GM19324 (cell line): ENCODE data around the gene LTA4H.
"Not testable (repeated sequence)": the region's sequence is repeated elsewhere in the genome, so short reads cannot be mapped to it uniquely, and the experiment has no call there.

ENCODE experiments used
- ATAC-seq: cut with Tn5 transposase; IDR thresholded peaks from one replicate; pipeline ENCODE4 v1.9.1; 2021; ENCODE audit warnings: mild to moderate bottlenecking, moderate library complexity; ENCODE audit not compliant: unreplicated experiment, low FRiP score

LTA4H gene

DNA sequence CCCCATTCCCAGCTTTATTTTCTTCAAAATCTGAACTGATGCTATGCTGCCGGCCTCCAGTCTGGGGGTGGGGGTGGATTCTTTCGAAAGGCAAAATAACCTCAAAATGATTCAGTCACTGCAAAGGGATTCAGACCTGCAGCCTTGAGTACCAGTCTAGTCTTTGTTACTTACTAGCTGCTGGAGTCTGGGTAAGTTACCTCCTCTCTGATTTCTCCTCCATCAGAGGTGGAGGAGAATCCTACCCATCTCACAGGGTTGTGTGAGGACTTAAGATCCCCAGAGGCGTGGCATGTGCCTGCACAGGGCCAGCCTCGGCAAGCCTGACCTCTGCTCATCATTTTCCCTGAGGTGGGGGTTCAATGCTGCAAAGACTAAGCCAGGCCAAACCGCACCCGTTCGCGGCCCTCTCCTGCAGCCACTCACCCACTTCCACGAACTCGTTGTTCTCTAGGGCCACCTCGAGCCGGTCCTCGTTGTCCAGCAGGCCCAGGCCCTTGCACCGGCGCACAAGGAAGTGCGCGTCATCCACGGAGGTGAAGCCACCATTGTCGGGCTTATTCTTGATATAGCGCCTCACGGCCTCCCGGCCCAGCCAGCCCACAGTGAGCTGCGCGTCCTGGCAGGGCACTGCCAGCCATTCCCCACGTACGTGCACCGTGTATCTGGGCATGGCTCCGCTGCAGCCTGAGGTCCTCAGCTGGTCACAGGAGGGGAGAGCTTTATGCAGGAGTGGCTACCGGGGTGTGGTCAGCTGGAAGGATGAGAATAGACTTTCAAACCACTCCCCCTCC lies 40.0 kb downstream of the LTA4H start:
- ATAC-seq: no peak

DNA sequence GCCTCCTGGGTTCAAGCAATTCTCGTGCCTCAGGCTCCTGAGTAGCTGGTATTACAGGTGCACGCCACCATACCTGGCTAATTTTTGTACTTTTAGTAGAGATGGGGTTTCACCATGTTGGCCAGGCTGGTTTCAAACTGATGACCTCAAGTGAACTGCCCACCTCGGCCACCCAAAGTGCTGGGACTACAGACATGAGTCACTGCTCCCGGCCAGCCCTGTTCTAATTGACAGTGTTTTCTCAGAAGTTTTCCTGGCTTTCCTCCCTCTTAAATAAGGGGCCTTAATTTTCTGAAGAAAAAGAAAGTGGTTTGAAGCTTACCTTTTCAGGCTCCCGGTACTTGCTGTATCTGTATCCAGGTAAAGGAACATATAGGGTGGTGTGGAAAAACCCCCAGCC lies 40.9 kb downstream of the LTA4H start:
- ATAC-seq: no peak

DNA sequence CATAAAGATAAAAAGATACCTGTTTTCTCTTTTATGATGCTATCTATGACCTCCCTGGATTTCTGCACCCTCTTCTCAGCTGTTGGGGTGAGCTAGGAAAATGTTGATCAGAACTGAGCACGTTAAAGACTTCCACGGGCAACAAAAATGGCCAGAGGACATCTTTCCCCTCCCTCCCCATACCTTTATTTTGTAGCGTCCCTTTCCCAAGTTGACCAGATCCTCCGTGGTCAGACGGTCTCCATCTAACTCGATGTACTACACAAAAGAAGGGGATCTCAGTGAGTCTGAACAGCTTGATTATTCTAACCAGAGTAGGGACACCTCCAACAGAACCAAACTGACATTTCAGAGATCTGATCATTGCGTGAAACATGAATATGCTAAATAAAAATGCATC lies 41.5 kb downstream of the LTA4H start:
- no peak for ATAC-seq

DNA sequence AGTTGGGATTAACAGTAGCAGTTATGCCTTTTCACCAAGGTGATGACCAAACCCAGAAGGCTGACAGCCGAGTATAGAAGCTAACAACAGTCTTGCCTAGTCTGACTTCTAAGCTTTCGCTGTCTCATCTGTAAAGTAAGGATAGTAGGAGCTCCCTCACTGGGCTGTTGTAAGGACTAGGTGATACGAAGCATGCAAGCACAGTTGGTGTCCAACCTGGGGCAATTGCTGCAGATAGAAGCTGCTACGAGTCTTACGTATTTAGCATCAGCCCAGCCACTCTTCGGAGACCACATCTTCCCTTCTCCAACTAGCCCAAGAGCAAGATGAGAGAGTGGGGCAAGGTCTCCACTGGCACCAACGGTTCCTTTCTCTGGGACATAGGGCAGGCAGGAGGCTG lies 45.3 kb downstream of the LTA4H start:
- no peak for ATAC-seq

DNA sequence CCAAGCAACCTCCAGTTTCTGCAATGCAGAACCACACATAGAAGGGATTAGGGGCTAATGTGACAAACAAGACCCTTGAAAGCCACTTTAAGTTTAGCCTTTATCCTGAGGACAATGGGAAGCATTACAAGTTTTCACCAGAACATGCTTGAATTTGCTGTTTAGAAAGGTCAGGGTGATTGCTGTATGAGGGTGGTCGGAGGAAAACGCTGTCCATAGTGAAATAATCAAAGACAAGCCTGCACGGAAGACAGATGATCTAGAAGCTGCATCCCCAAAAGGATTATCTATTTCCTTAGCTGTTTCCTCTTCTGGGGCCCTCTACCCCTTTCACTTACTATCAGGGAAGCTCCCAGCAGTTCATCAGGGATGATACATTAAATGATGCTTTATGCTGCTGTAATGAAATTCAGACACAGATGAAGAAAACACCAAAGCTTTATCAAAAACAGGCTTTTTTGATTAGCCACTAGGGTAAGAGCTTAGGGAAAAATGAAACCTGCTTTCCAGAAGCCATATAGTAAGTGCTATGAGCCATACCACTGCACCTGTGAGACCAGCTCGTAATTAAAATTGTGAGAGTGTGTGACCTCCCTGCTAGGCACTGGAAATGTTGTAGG lies 45.8 kb downstream of the LTA4H start:
- no peak for ATAC-seq

DNA sequence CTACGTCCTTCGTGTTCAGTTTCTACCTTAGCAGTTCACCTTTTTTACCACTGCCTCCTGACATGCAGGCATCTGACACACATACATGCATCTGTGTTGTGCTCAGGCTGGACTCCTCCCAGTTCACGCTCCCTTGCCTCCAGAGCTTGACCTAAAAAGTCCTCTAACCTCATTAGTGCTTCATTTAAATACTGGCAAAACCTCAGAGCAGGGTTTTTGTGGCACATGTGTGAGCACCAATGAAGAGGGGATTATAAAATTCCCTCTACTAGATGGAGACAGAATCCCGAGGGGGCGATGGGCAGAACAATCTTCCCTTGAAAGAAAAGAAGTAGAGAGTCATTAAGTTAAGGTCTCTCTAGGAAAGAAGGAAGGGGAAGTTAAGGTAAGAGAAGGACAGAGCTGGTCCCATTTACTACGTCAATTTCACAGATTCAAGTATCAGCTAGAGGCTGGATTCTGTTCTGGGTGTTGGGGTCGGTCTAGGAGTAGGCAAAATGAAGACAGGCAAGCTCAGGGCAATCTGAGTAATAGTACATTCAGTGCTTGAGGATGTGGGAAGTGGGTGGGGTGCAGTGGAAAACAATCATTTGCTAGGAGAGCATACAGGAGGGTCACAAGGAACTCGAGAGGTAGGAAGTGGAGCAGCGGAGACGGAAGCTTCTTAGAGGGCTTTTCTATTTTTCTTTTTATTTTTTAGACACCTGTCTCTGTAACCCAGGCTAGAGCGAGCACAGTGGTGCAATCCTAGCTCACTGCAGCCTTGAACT lies 46.7 kb downstream of the LTA4H start:
- no peak for ATAC-seq

DNA sequence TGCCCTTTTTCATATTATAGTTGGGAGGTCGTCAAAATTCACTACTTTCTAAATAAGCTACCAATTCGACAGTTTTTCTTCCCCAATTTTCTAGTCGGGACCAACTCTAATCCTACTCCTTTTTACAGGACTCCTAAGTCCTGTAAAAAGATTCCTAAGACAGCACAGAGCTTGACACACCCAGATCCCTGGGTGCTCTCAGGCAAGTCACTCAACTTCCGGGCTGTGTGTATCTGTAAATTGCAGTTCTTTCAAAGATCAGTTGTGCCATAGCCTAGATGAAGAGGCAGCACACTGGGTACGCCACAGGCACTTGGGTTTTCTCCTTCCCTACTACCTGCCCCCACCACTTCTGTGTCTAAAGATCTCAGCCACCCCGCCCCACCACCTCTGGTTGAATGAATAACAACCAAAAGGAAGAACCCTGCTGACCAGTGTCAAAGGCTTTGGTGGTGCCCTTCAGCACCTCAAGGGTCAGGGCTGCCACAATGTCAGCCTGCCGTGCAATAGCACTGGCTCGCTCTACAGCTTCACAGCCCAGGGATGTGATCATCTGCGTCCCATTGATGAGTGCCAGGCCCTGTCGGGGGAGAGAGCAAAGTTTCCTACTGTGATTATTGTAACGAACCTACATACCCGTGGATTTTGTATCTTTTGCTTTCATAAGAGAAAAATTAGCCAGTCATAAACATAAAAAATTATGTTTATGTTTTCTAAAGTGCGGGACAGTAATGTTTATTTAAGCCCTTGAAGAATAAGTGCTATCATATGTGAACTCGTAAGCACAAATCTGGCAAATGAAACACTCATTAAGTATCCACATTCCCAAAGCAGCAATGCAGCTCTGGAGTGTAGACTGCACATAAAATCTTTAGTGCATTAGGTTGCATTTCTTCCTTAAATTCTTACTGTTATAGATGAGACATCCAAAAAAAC lies 48.5 kb downstream of the LTA4H start:
- ATAC-seq: no peak

DNA sequence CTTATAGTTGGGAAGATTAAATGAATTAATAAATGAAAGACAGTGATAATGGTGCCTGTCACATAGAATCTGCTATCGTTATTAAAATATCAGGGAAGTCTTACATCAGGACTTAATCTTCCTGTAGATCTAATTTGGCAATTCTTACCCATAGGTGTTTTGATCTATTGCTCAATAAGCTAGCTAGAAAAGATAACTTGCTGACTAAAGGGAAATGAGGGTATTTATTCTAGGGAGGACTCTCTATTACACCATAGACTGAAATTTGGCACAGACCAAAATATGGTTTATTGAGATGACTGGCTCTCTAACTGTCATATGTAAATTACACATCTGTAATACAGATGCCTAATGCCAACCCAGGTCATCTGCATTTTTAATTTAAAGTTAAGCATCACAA lies 50.7 kb downstream of the LTA4H start:
- no peak for ATAC-seq

DNA sequence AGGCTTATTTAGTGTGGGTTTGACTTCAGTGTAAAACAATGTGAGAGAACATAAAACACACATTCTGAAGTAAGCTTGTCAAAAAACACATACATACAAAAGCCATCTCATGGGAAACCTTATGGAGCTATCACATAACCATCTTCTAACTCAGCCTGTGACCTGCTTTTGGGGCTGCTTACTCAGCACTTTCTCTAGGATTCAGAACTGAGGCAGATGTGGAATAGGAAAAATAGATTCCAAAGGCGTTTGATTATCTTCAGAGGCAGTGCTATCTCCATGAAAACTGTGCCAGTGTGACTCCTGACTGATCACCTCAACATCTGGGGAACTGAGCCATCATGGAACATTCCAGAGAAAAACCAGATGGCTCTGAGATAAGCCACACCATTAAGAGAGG lies 52.8 kb downstream of the LTA4H start:
- no peak for ATAC-seq

DNA sequence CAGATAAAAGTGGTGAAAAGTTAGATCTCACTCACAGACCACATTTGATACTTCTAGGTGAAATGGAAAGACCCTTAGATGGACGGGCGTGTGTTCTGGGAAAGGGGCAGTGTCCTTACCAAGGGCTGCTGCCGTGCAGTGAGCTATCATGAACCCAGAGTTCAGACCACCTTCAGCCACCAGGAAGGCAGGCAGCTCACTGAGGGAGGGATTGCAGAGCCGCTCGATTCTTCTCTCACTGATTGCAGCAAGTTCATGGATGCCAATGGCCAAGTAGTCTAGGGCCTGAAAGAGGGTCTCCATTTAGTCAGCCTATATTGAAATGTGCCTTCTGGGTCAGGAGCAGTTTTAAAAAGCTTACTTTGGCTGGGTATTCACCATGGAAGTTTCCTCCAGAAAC lies 55.0 kb downstream of the LTA4H start:
- ATAC-seq: no peak

DNA sequence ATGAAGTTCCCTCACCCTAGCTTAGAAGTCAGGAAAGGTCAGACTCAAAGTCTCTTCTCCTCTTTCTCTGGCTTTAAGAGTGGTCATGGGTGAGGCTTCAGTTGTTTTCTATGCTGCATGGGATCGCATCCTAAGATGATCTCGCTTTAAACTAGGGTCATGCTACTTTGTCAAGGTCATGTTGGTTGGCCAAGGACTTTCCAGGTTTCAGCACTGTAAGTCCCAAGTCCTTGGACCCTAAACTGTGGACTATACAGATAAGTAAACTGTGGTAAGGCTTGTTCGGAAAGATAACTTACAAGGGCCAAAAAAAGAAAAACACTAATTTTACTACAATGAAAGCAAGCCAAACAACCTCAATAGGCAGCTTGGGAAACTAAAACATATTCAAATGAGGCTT lies 56.6 kb downstream of the LTA4H start:
- ATAC-seq: no peak

DNA sequence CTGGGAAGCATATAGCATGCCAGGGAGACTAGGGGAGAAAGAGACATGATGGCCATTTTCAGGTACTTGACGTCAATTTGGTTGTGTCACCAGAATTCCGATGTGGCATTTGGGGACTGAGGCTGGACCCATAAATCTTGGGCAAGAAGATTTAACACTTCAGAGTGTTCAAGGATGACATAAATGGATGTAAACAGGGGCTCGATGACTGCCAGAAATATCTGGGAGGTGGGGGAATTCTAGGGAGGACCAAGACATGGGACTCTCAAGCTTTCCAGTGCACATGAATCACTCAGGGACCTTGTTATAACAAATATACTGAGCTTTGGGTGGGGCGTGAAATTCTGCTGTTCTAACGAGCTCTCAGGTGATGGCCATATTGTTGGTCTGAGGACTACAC lies 57.0 kb downstream of the LTA4H start:
- no peak for ATAC-seq

DNA sequence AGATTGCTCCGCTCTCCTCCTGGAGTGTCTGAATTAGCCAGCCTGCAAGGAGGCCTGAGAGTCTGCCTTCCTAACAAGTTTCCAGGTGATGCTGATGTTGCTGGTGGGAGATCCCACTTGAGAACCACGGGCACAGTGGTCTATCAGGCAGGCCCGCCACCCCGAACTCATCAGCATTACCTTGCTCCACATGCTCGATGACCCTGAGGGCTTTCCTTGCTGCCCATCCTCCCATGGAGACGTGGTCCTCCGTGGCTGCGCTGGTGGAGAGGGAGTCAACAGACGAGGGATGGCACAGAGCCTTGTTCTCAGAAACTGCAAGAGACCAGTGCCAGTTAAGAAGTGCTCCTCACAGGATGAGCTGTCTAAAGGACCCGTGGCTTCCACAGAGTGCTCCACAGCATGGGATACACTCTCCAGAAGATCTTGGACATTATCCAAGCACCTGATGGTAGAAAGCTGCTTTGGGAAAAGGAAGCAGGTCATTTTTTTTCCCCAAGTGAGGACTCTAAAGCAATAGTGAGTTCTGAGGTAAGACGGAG lies 57.6 kb downstream of the LTA4H start:
- ATAC-seq: no peak

DNA sequence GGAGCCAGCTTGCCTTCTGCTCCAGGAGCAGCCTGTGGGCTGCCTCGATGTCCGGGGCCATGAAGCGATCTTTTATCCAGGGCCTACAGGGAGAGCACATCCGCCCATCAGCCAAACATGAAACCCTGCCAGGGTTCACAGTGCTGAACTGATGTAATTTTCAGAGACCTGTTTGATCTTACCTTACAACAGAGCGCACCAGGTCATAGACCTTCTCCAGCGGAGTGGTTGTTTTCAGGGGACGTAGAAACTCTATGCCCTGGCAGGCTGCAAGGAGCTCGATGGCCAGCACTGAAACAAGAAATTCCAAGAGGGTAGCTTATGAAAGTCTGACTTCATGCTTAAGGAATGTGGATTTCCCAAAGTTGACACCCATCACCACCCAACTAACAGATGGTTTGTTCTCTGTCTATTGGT lies 59.0 kb downstream of the LTA4H start:
- no peak for ATAC-seq

DNA sequence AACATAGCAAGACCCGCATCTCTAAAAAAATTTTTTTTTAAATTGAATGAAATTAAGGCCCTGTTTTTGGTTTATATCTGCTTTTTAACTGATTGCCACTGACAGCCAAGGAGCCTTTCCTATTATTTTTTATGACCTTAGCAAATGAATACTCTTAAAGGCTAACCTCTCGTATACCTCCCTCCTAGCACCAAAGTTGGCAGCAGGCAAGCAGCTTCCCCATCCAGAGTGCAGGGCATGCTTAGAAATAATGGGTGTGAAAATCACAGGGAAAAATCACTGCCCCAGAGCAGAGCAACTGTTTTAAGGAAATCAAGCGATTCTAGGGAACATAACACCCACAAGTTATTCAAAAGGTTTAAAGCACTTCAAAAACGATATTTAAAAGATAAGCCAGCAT lies 59.9 kb downstream of the LTA4H start:
- ATAC-seq: no peak

DNA sequence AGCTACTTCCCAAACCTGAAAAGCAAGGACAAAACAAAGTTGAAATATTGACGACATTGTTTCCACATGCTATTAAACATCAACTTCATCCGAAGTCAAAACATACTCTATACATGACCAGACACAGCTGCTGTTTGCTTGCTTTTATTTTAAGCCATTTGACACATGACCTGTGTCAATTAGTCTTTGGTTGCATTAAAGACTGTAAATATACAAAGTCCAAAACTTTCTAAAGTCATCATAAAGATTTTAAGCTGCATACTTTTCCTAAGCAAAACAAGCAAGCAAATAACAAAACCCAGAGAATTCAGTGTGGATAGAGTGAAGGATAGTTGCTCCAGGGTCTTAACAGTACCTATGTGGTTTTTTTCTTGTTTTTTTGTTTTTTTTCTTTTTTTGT lies 61.0 kb downstream of the LTA4H start:
- no peak for ATAC-seq

DNA sequence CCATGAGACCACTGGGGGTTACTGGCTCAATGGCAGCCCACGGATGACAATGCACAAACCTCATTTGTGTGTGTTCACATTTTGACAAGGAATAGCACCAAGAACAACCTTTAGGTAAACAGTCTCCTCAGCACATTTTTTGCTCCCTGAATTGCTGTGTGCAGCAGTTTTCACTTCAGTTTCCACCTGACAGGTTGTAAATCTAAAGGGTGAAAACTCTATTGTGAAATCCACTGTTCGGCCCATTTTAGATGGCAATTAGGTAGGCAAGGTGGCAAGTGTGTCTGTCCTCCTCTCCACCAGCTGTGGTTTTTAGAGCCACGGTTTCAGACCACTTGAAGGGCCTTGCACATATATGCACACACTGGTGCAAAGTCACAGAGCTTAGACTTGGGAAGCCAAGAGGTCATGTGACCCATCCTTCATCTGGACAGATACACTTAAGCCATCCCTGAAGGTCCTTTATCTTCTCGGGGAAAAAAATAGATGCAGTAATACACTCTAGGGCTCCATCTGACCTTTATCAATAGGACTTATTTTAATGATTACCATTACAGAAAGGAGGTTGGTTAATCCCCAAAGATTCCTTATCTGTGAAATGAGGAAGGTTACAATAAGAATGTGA lies 62.4 kb downstream of the LTA4H start:
- ATAC-seq: no peak

DNA sequence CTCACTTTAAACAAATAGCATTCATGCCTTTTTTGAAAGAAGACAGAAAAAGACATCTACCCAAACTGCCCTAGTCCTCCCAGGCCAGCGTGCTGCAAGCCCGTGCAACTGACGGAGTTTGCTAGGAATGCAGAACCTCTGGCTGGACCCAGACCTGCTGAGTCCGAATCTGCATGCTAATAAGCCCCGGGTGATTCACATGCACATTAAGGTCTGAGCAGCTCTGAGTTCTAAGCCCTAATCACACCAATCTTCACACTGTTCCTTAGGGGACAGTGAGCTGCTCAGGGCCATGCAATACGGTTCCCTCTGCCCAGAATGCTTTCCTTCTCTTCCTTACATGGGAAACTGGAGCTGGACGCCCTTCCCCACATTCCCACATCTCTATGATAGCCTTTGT lies 64.5 kb downstream of the LTA4H start:
- no peak for ATAC-seq

DNA sequence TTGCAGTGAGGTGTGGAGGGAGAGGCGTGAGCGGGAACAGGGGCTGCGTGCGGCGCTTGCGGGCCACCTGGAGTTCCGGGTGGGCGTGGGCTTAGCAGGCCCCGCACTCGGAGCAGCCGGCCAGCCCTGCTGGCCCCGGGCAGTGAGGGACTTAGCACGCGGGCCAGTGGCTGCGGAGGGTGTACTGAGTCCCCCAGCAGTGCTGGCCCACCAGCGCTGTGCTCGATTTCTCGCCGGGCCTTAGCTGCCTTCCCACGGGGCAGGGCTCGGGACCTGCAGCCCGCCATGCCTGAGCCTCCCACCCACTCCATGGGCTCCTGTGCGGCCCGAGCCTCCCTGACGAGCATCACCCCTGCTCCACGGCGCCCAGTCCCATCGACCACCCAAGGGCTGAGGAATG lies 66.3 kb downstream of the LTA4H start:
- ATAC-seq: not testable (repeated sequence)

DNA sequence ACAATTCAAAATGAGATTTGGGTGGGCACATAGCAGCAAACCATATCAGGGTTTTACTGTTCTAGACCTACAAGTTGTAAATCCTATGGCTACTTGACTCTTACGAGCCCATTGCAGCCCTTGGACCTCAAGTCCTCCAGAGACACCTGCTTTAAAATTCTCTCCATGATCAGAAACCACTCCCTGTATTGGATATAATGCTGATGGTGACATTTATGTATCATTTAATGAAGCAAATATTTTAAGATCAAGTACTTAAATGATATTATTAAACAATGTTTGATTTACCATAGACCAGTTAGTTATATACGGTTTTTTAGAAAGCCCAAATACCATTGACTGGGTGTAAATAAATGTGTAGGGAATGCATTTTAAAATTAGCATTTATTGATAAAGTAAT lies 68.1 kb downstream of the LTA4H start:
- no peak for ATAC-seq
